ENCODE measurements around the gene FBXL22.
"Not testable (repeated sequence)": the region's sequence is repeated elsewhere in the genome, so short reads cannot be mapped to it uniquely, and the experiment has no call there.

The FBXL22 gene

DNA sequence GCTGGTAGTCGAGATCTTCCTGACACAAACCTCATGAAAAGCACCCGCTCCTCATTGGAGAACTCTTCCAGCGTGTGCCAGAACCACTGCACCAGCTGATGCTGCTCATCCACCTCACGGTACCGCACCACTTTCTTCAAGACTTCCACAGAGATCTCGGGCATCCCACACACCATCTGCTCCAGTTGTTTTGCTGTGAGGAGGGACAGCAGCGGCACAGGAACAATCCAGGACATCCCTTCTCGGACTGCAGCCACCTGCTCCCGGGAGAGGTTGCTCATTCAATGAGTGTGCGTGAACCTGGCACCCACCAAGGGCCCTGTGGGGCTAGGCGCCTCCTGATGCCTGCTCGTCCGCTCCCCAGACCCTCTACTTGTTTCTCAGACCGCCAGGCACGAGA lies 15.1 kb downstream of the FBXL22 start:
- DNase-seq (ENCODE audit: low read depth) = no peak

DNA sequence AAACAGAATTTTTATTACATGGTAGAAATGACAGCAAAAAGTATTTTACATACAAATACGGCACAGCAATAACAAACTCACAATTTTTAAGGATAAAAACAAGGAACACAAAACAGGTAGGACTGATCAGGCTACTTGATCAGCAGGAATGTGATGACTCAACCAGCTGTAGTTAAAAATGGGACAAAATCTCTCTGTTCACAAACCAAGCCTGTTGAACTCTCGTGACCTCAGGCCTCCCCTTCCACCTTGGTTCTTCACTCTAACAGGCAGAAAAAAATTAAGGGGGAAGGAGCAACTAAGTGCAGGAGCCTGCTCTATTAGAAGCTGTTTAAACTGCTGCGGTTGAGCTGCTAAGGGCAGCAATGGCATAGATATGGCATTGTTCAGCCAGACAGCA lies 18.7 kb downstream of the FBXL22 start:
- no peak for DNase-seq (ENCODE audit: low read depth)

DNA sequence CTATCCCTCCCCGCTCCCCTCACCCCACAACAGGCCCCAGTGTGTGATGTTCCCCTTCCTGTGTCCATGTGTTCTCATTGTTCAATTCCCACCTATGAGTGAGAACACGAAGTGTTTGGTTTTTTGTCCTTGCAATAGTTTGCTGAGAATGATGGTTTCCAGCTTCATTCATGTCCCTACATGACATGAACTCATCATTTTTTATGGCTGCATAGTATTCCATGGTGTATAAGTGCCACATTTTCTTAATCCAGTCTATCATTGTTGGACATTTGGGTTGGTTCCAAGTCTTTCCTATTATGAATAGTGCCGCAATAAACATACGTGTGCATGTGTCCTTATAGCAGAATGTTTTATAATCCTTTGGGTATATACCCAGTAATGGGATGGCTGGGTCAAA lies 20.0 kb downstream of the FBXL22 start:
- not testable (repeated sequence) for DNase-seq (ENCODE audit: low read depth)

DNA sequence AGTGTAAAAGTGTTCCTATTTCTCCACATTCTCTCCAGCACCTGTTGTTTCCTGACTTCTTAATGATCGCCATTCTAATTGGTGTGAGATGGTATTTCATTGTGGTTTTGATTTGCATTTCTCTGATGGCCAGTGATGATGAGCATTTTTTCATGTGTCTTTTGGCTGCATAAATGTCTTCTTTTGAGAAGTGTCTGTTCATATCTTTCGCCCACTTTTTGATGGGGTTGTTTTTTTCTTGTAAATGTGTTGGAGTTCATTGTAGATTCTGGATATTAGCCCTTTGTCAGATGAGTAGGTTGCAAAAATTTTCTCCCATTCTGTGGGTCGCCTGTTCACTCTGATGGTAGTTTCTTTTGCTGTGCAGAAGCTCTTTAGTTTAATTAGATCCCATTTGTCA lies 20.4 kb downstream of the FBXL22 start:
- not testable (repeated sequence) for DNase-seq (ENCODE audit: low read depth)

DNA sequence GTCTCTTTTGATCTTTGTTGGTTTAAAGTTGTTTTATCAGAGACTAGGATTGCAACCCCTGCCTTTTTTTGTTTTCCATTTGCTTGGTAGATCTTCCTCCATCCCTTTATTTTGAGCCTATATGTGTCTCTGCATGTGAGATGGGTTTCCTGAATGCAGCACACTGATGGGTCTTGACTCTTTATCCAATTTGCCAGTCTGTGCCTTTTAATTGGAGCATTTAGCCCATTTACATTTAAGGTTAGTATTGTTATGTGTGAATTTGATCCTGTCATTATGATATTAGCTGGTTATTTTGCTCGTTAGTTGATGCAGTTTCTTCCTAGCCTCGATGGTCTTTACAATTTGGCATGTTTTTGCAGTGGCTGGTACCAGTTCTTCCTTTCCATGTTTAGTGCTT lies 23.6 kb downstream of the FBXL22 start:
- not testable (repeated sequence) for DNase-seq (ENCODE audit: low read depth)

DNA sequence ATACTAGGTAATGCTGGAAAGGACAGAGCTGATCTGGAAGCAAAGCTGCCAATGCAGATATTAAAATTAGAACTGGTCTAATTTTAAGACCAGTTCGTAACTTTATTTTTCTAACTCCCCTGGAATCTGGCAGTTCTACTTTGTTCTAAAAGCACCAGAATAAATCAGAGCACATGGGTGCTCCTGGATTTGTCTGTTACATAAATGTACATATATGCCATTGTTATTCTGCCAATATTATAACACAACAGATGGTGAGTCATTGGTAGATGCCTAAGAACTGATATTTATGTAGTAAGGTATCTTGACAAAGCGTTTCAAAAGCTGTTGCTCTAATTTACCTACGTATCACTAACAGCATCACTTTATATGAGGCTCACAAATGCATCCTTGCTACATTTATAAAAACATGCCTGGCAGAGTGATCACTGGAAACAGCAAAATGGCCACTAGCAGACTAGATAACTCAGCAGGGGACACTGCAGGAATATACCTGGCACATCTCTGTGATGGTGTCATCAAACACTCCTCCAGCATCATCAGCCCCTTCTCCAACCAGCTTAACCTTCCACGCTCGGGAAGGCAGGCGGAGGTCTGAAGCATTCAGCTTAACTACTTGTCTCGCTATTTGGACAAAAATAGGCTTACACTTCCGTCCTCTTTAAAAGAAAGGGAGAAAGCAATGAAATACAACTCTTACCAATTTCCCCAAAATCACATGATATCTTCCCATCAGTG lies 26.2 kb downstream of the FBXL22 start:
- DNase-seq (ENCODE audit: low read depth) = no peak

DNA sequence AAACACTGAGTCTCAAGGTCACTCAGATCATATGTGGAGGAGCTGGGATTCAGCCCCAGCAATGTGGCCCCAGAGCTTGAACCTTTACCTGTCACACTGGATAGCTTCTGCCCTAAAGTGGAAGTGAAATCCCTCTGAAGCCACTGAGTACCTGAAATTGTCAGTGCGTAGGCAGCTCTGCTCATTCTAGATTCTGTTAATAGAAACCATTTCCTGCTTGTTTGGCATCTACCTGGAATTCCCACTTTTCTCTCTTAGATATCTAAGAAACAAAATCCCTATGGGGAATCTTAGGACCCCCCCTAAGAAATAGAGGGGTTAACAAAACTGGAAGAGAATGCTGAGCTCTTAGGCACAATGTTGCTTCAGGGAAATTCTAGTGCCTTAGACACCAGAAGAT lies 29.8 kb downstream of the FBXL22 start:
- no peak for DNase-seq (ENCODE audit: low read depth)

DNA sequence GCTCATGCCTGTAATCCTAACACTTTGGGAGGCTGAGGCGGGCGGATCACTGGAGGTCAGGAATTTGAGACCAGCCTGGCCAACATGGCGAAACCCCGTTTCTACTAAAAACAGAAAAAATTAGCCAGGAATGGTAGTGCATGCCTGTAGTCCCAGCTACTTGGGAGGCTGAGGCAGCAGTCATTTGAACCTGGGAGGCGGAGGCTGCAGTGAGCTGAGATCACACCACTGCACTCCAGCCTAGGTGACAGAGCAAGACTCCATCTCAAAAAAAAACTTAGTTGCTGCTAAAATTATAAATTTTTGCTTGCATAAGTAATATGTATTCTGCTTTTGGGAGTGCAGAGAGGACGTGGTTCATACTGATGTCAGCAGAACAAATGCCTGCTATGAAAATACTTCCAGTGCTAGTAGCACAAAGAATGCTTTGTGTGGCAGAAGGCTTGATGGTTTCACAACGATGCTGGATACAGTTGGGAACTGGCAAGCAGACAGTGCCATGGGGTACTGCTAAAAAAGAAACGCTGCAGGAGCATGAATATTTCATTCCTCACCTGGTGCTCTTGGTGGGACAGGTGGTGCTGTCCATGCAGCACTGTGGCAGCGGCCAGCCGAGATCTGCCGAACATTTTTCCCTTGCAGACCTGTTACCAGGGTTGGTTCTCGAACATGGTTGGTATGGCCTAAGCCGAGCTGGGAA lies 31.1 kb downstream of the FBXL22 start:
- DNase-seq (ENCODE audit: low read depth) = no peak

DNA sequence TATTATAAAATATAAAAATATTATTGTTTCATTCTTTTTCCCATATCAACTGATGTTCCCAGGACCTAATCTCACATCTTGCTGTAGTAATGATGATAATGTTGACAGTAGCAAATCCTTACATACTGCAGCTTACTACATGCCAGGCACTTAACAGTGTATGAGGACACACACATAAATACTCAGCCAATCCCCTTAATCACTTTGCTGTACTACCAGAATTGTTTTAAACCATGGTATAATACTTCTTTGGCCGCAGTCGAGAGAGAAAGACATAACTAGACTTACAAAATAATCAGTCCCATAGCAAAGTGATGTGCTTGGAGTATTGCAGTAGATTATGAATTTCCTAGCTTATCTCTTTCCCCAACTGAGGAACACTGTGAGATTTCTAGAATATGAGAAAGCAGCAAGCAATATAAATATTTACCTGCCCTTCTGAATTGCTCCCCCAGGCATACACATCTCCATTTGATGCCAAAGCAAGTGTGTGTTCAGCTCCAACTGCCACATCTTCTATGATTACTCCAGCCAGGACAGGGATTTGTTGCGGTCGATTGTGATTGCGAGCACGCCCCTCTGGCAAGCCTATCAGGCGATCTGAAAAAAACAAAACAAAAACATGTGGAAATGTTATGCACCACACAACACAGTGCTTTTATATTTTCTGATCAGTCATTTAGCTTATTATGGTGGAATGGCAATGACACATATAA lies 33.0 kb downstream of the FBXL22 start:
- DNase-seq (ENCODE audit: low read depth) = no peak

DNA sequence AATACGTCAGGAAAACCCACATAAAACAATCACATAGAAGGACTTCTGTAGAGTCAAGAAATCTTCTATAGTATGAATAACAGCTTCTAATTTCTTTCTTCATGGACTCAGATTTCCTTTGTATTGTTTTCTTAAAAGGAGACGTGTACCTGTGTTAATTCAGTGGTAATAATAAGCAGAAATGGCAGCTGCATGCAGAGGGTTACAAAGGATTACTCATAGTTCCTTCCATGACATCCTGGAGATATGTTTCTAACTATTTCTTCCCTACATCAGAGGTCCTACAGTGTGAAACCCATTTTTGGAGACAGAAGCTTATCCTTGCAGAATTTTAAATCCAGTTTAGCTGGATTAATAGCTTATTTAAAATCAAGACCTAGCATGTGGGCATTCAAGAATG lies 36.1 kb downstream of the FBXL22 start:
- no peak for DNase-seq (ENCODE audit: low read depth)

DNA sequence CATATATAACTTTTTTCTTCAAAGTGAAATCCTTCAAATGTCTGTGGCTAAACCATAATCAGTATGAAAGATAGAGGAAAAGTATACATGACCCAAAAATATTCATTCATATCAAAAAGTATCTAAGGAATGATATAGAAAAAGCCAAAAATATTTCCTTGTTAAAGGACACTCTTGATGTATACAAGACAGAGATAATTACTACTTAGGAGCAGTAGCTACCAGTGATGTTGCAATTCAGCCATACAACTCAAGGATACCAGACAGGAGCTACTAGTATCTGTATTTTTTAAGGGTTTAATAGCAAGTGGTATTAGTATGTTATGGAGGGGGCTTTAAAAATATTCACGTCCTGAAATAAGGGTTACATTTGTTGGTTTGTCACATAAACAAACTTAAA lies 37.0 kb downstream of the FBXL22 start:
- DNase-seq (ENCODE audit: low read depth) = no peak

DNA sequence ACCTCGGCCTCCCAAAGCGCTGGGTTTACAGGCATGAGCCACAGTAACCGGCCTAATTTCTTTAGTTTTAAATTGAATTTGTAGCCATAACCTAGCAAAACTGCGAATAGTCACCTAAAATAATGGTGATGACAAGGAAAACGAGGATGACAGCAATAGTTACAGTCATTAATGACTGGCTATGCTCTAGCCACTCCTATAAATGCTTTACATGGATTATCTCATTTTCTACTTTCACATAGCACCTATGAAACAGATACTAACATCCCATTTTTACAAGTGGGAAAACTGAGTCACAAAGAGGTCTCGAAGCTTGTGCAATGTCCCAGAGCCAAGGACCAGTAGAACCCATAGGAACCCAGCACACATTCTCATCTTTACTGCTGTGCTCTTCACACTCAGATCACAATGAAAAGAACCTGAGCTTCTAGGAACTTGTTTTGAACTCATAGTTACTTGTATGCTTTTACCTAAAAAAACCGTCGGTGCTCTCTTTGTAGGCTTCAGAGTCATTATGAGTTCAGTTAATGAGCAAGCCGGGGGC lies 39.4 kb downstream of the FBXL22 start:
- DNase-seq (ENCODE audit: low read depth) = no peak

DNA sequence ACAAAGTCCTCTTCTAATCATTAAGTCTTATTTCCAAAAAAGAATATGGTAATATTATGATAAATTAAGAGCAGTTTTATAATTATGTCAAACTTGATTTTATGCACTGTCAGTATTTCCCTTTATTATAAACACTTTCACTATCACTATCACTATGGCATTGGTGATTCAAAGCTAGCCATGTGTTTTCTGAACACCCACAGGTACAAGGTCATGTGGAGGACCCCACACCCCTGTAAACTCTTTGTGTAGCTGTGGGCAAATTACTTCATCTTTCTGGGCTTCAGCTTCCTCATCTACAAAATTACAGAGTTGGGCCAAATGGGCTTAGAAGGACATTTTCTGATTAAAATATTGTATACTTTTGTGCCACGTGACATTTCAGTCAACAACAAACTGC lies 41.7 kb downstream of the FBXL22 start:
- no peak for DNase-seq (ENCODE audit: low read depth)

DNA sequence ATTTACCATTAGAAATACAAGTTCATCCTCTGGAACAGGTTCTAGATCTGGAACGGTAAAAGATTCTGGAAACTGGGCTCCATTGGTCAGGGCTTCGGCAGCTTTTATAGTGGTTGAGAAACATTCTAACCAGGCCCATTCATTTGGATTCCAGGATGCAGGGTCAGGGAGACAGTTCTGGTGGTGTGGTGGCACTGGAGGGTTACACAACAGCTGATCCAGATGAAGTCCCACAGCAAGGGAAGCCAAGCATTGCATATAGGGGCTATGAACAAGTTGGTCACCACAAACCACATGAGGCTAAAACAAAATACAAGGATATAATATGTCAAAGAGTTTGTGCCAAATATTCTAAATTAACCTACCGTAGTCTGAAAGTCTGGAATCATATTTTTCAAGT lies 43.0 kb downstream of the FBXL22 start:
- DNase-seq (ENCODE audit: low read depth) = no peak
